ENCODE data around the gene ETNK1.

The ETNK1 gene

DNA sequence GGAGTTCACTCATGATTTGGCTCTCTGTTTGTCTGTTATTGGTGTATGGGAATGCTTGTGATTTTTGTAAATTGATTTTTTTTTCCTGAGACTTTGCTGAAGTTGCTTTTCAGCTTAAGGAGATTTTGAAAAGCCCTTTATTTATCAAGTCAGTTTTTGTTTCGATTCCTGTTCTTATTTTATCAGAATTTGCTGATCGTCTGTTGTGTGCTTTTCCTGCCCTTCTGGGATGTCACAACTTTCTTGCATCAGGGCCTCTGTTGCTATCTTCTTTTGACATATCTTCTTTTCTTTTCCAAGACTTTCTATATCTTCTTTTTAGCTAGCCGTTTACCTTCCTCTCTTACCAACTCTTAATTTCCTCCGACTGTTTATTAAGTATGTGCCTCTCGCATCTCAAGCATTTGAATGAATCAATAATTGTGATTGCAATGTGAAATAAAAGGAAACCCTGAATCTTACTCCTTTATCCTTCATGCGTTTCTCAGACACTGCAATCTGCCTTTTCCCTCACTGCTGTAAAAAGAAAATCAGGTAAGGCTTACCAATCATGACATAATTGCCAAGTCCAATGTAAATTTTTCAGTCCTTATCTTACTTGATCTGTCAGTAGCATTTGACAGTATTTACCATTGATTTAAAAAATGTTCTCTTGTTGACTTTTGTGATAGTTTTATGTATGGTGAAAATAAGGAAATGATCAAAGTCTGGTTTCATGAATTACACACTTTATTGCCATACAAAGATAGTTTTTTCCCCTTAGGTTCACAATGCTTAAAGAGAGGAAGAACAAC lies 53.0 kb downstream of the ETNK1 start:
- no peak for TF ChIP-seq CTCF (IDR thresholded peaks at IDR 0.05; ENCODE audit: low read depth, low read length, missing control alignments)
- no peak for DNase-seq (ENCODE audit: extremely low read depth, low read depth)
- no peak overlapping the region for H3K4me3 ChIP-seq (replicated peaks; ENCODE audit: low read depth, low read length)

- DNase-seq (ENCODE audit: extremely low read depth, low read depth) = no peak
- no peak overlapping the region for H3K4me3 ChIP-seq (replicated peaks; ENCODE audit: low read depth, low read length)
- TF ChIP-seq CTCF (IDR thresholded peaks at IDR 0.05; ENCODE audit: low read depth, low read length, missing control alignments) = no peak
Measured at GRCh38 chr12:22682663-22683062, 57.7 kb downstream of the ETNK1 start.

DNA sequence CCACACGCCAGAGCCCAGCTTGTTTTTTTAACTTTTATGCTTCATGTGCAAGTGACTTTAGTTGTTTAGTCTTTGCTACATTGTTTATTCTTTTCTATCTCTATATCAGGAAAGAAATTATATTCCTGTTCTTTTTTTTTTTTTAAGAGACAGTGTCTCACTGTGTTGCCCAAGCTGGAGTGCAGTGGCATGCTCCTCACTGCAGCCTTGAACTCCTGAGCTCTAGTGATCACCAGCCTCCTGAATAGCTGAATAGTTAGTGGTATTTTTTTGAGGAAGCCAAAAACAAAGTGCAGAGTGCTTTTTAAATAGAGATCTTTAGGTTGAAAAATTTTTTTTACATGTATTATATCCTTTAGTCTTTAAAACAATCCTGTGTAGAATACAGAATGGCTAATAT lies 58.2 kb downstream of the ETNK1 start:
- H3K4me3 ChIP-seq (replicated peaks; ENCODE audit: low read depth, low read length) = no peak overlapping the region
- DNase-seq (ENCODE audit: extremely low read depth, low read depth) = no peak
- no peak for TF ChIP-seq CTCF (IDR thresholded peaks at IDR 0.05; ENCODE audit: low read depth, low read length, missing control alignments)

GRCh38 chr12:22684140-22685118 lies 59.5 kb downstream of the ETNK1 start:
- peak; percentile 43 for TF ChIP-seq CTCF (IDR thresholded peaks at IDR 0.05; ENCODE audit: low read depth, low read length, missing control alignments)
- no peak overlapping the region for H3K4me3 ChIP-seq (replicated peaks; ENCODE audit: low read depth, low read length)
- DNase-seq (ENCODE audit: extremely low read depth, low read depth) = no peak

DNA sequence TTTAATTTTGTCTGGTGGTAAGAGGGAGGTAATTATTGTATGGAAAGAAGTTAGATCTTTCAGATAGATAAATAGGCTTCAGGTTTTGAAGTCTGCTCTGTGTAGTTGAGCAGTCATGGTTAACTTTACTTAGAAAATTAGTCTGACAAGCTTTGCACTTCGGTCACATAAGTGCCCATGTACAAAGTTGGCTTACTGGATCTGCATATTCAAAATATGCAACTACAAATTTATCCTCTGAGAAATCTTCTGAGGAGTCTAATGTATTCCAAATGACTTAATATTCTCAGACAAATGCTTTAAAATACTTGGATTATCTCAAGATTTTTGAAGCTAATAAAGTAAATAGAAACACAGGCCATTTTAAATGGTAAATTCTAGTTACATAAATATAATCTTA lies 61.2 kb downstream of the ETNK1 start:
- no peak overlapping the region for H3K4me3 ChIP-seq (replicated peaks; ENCODE audit: low read depth, low read length)
- no peak for TF ChIP-seq CTCF (IDR thresholded peaks at IDR 0.05; ENCODE audit: low read depth, low read length, missing control alignments)
- DNase-seq (ENCODE audit: extremely low read depth, low read depth) = no peak

GRCh38 chr12:22687361-22688076 lies 62.5 kb downstream of the ETNK1 start:
- no peak for TF ChIP-seq CTCF (IDR thresholded peaks at IDR 0.05; ENCODE audit: low read depth, low read length, missing control alignments)
- DNase-seq (ENCODE audit: extremely low read depth, low read depth) = no peak
- H3K4me3 ChIP-seq (replicated peaks; ENCODE audit: low read depth, low read length) = no peak overlapping the region
